ENCODE data around the gene TMEM255A.

DNA sequence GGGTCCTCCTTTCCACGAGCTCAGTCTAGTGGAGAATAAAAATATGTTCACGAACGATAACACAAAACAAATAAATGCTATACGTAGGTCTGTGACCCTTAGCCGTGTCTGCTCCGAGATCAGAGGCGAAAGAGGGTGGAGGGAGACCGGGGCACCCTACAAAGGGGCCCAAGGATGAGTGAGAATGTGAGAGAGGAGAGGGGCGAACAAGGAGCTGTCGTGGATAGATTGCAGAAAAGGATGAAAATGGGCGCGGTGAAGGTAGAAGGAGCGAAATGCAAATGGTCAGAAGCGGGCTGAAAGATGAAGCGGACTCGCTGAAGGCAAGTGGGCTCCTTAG is 66.9 kb downstream of the TMEM255A start:
- TF ChIP-seq, protein P1, sequence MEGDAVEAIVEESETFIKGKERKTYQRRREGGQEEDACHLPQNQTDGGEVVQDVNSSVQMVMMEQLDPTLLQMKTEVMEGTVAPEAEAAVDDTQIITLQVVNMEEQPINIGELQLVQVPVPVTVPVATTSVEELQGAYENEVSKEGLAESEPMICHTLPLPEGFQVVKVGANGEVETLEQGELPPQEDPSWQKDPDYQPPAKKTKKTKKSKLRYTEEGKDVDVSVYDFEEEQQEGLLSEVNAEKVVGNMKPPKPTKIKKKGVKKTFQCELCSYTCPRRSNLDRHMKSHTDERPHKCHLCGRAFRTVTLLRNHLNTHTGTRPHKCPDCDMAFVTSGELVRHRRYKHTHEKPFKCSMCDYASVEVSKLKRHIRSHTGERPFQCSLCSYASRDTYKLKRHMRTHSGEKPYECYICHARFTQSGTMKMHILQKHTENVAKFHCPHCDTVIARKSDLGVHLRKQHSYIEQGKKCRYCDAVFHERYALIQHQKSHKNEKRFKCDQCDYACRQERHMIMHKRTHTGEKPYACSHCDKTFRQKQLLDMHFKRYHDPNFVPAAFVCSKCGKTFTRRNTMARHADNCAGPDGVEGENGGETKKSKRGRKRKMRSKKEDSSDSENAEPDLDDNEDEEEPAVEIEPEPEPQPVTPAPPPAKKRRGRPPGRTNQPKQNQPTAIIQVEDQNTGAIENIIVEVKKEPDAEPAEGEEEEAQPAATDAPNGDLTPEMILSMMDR (IDR thresholded peaks at IDR 0.05; ENCODE audit: insufficient read depth, low read length, poor library complexity, severe bottlenecking): no peak
- no peak for TF ChIP-seq EZH2phosphoT487 (conservative IDR thresholded peaks at IDR 0.05; ENCODE audit: low read length)

Measured in SU-DHL-6 (cell line).